Bronchial epithelial cell (primary cell): Measurements from ENCODE around the gene INAFM2. TPM values are rescaled to one million over a fixed set of nuclear protein-coding genes. Genes with fewer than 3 reads are reported as not detected.
A peak's percentile ranks its signal among the peaks of the same experiment; 100 is the strongest.

Source experiments
- DNase-seq: peaks from one replicate; pipeline ENCODE4 v3.0.0-alpha.2; 2010; ENCODE audit warnings: low read depth
- FAIRE-seq: peaks from 2 replicates; lab custom pipeline; 2011; peaks lifted over from hg19 to GRCh38; lab: Jason Lieb, UNC
- H3K27me3 ChIP-seq: 2 replicates; pipeline ENCODE4 v1.5.1; 2011; ENCODE audit warnings: low read length; ENCODE audit not compliant: control insufficient read depth, insufficient read depth
- H3K36me3 ChIP-seq: 2 replicates; pipeline ENCODE4 v1.5.1; 2011; ENCODE audit warnings: low read length; ENCODE audit not compliant: control insufficient read depth, insufficient read depth
- H3K4me3 ChIP-seq: 2 replicates; pipeline ENCODE4 v1.5.1; 2011; ENCODE audit warnings: mild to moderate bottlenecking, low read depth, low read length, control low read depth
- CTCF ChIP-seq: IDR thresholded peaks from 2 replicates; pipeline ENCODE4 v1.5.1; 2011; ENCODE audit warnings: mild to moderate bottlenecking, moderate library complexity, low read length, control low read depth, inconsistent platforms; ENCODE audit not compliant: insufficient read depth, severe bottlenecking
- total RNA-seq: library from RNA; depleted of rRNA; stranded (reverse); fragments of >200 nt; gene quantifications from 2 replicates; pipeline ENCODE4 v1.2.1, GENCODE V29; 2014

INAFM2 gene
- total RNA-seq, 1 donor from 2014 or later = 6.3 TPM

- Histone ChIP-seq H3K36me3 (no peaks in the 10 kb centered on the region), H3K4me3 (no peak overlapping the region), H3K27me3 (no peaks in the 10 kb centered on the region)
- TF ChIP-seq CTCF = no peak
- DNase-seq = no peak
- FAIRE-seq = no peak
Observed at GRCh38 chr15:40336744-40337122, 13.2 kb downstream of the INAFM2 start.

GRCh38 chr15:40337597-40337996 lies 14.1 kb downstream of the INAFM2 start:
- Histone ChIP-seq H3K4me3 (no peak overlapping the region), H3K36me3 (no peaks in the 10 kb centered on the region), H3K27me3 (no peaks in the 10 kb centered on the region)
- DNase-seq = no peak
- no peak for FAIRE-seq
- TF ChIP-seq CTCF = no peak

- Histone ChIP-seq H3K36me3 (no peaks in the 10 kb centered on the region), H3K4me3 (no peak overlapping the region), H3K27me3 (no peaks in the 10 kb centered on the region)
- FAIRE-seq (no peak), DNase-seq (no peak)
- TF ChIP-seq CTCF = peak; percentile 89
Observed at GRCh38 chr15:40338041-40338657, 14.7 kb downstream of the INAFM2 start.

- Histone ChIP-seq H3K27me3 (no peaks in the 10 kb centered on the region), H3K4me3 (no peak overlapping the region), H3K36me3 (no peaks in the 10 kb centered on the region)
- DNase-seq (peak; percentile 77), FAIRE-seq (no peak)
- TF ChIP-seq CTCF = no peak
Observed at GRCh38 chr15:40338921-40339620, 15.6 kb downstream of the INAFM2 start.

- H3K36me3 ChIP-seq = no peaks in the 10 kb centered on the region
- DNase-seq = no peak
- FAIRE-seq = no peak
- H3K4me3 ChIP-seq = peak overlapping the region; percentile 39
- no peaks in the 10 kb centered on the region for H3K27me3 ChIP-seq
- TF ChIP-seq CTCF = peak; percentile 8
Observed at GRCh38 chr15:40339621-40339945, 16.1 kb downstream of the INAFM2 start.
